MM.1S (cell line): Measurements from ENCODE around the gene SCGB3A2.

ENCODE experiments used
- DNase-seq: peaks from one replicate; pipeline ENCODE4 v3.0.0-alpha.2; 2015
- H2AFZ ChIP-seq: fragments of 300-600 bp; sonication (generic); 2 replicates; pipeline ENCODE4 v1.6.0; 2016; ENCODE audit warnings: antibody characterized with exemption, low read length
- H3F3A ChIP-seq: fragments of 300-600 bp; sonication (generic); 2 replicates; pipeline ENCODE4 v1.6.1; 2016; ENCODE audit warnings: mild to moderate bottlenecking, antibody characterized with exemption, low read length, moderate library complexity, mixed read lengths; ENCODE audit not compliant: insufficient read depth
- H3K27ac ChIP-seq: fragments of 300-600 bp; sonication (generic); 2 replicates; pipeline ENCODE4 v1.5.1; 2016; ENCODE audit warnings: mild to moderate bottlenecking, low read length
- H3K27me3 ChIP-seq: fragments of 300-600 bp; sonication (generic); replicated peaks from 2 replicates; pipeline ENCODE4 v1.6.0; 2016; ENCODE audit warnings: low read length; ENCODE audit not compliant: insufficient read depth
- H3K36me3 ChIP-seq: fragments of 300-600 bp; sonication (generic); replicated peaks from 2 replicates; pipeline ENCODE4 v1.6.1; 2016; ENCODE audit warnings: mild to moderate bottlenecking, low read length, mixed read lengths; ENCODE audit not compliant: insufficient read depth
- H3K4me1 ChIP-seq: fragments of 300-600 bp; sonication (generic); 2 replicates; pipeline ENCODE4 v1.6.1; 2016; ENCODE audit warnings: low read length, mixed read lengths
- H3K4me2 ChIP-seq: fragments of 300-600 bp; sonication (generic); 2 replicates; pipeline ENCODE4 v1.6.0; 2016; ENCODE audit warnings: low read depth, low read length
- H3K4me3 ChIP-seq: fragments of 300-600 bp; sonication (generic); 2 replicates; pipeline ENCODE4 v1.5.1; 2016; ENCODE audit warnings: low read length, mixed read lengths
- H3K79me2 ChIP-seq: fragments of 300-600 bp; sonication (generic); 2 replicates; pipeline ENCODE4 v1.6.1; 2016; ENCODE audit warnings: mixed run types, low read length, mixed read lengths
- H3K9ac ChIP-seq: fragments of 300-600 bp; sonication (generic); 2 replicates; pipeline ENCODE4 v1.6.1; 2016; ENCODE audit warnings: low read length, mixed read lengths
- H3K9me2 ChIP-seq: fragments of 300-600 bp; sonication (generic); replicated peaks from 2 replicates; pipeline ENCODE4 v1.6.1; 2016; ENCODE audit warnings: mild to moderate bottlenecking, low read length, mixed read lengths; ENCODE audit not compliant: insufficient read depth
- H3K9me3 ChIP-seq: fragments of 300-600 bp; sonication (generic); replicated peaks from 2 replicates; pipeline ENCODE4 v1.6.1; 2016; ENCODE audit warnings: mild to moderate bottlenecking, low read length, mixed read lengths; ENCODE audit not compliant: insufficient read depth
- H4K20me1 ChIP-seq: fragments of 300-600 bp; sonication (generic); 2 replicates; pipeline ENCODE4 v1.6.1; 2016; ENCODE audit warnings: mild to moderate bottlenecking, low read length, moderate library complexity, mixed read lengths; ENCODE audit not compliant: insufficient read depth
- EZH2 ChIP-seq: fragments of 300-600 bp; sonication (generic); optimal IDR thresholded peaks from 2 replicates; pipeline ENCODE3; 2017; ENCODE audit warnings: low read depth, mild to moderate bottlenecking, antibody characterized with exemption, low read length, mixed read lengths
- EZH2phosphoT487 ChIP-seq: fragments of 300-600 bp; sonication (generic); IDR thresholded peaks from 2 replicates; pipeline ENCODE4 v1.6.1; 2018; ENCODE audit warnings: antibody characterized with exemption, low read length
- TF ChIP-seq, protein P1 (sequence below): fragments of 300-600 bp; sonication (generic); IDR thresholded peaks from 2 replicates; pipeline ENCODE4 v1.5.1; 2016; ENCODE audit warnings: antibody characterized with exemption, low read length, mixed read lengths

The SCGB3A2 gene, protein sequence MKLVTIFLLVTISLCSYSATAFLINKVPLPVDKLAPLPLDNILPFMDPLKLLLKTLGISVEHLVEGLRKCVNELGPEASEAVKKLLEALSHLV

GRCh38 chr5:147878066-147878759, at the start of gene SCGB3A2:
SCGB3A2 (plus strand) TSS chr5:147878711; CDS start chr5:147878804, 93 bp downstream.
- no peaks in the 10 kb centered on the region for H3K27me3 ChIP-seq
- H3K4me1 ChIP-seq, result no peaks in the 10 kb centered on the region
- TF ChIP-seq EZH2phosphoT487 (no peak), EZH2 (no peak)
- TF ChIP-seq, protein P1, sequence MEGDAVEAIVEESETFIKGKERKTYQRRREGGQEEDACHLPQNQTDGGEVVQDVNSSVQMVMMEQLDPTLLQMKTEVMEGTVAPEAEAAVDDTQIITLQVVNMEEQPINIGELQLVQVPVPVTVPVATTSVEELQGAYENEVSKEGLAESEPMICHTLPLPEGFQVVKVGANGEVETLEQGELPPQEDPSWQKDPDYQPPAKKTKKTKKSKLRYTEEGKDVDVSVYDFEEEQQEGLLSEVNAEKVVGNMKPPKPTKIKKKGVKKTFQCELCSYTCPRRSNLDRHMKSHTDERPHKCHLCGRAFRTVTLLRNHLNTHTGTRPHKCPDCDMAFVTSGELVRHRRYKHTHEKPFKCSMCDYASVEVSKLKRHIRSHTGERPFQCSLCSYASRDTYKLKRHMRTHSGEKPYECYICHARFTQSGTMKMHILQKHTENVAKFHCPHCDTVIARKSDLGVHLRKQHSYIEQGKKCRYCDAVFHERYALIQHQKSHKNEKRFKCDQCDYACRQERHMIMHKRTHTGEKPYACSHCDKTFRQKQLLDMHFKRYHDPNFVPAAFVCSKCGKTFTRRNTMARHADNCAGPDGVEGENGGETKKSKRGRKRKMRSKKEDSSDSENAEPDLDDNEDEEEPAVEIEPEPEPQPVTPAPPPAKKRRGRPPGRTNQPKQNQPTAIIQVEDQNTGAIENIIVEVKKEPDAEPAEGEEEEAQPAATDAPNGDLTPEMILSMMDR, result no peak
- H3F3A ChIP-seq, result no peaks in the 10 kb centered on the region
- H3K9ac ChIP-seq, result no peak within 1 kb of the TSS
- no peaks in the 10 kb centered on the region for H3K9me2 ChIP-seq
- no peaks in the 10 kb centered on the region for H3K9me3 ChIP-seq
- no peak for DNase-seq
- H3K4me3 ChIP-seq, result no peak within 1 kb of the TSS
- H4K20me1 ChIP-seq, result no peaks in the 10 kb centered on the region
- no peak within 1 kb of the TSS for H3K27ac ChIP-seq
- no peak within 1 kb of the TSS for H2AFZ ChIP-seq
- H3K36me3 ChIP-seq, result no peaks in the 10 kb centered on the region
- no peak within 1 kb of the TSS for H3K4me2 ChIP-seq
- no peaks in the 10 kb centered on the region for H3K79me2 ChIP-seq

- H3K9me3 ChIP-seq, result no peaks in the 10 kb centered on the region
- no peak overlapping the region for H3K4me2 ChIP-seq
- no peaks in the 10 kb centered on the region for H3K9me2 ChIP-seq
- no peaks in the 10 kb centered on the region for H3K27me3 ChIP-seq
- no peak overlapping the region for H3K9ac ChIP-seq
- no peak overlapping the region for H3K4me3 ChIP-seq
- no peaks in the 10 kb centered on the region for H3F3A ChIP-seq
- H3K4me1 ChIP-seq, result no peaks in the 10 kb centered on the region
- TF ChIP-seq, protein P1, result no peak
- TF ChIP-seq EZH2, result no peak
- no peak for TF ChIP-seq EZH2phosphoT487
- no peak for DNase-seq
- H3K79me2 ChIP-seq, result no peaks in the 10 kb centered on the region
- H3K27ac ChIP-seq, result no peak overlapping the region
- no peaks in the 10 kb centered on the region for H4K20me1 ChIP-seq
- no peak overlapping the region for H2AFZ ChIP-seq
- H3K36me3 ChIP-seq, result no peaks in the 10 kb centered on the region
These were observed 48.5 kb upstream of the SCGB3A2 start for GRCh38 chr5:147830035-147830434.

DNA sequence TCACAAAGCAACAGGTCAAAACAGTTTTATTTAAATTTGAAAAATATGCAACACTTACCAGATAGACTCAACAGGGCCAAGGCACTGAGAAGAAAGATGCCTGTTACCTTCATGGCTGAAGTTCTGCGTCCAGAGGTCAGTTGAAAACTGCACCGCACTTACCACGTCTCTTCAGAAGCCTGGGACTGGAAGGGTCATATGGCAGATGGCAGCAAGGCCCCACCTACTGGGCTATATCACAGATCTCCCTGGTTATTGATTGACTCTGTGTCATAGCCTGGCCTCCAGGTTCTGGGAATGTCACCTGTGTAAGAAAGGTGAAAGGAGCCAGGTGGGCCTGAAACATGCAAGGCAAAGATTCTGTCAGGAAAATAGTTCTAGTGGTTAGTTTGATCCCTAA, 47.0 kb upstream of the SCGB3A2 start, which contains the start of gene SPINK1:
Gene SPINK1, minus strand, starts transcription at position 207 of the 400 bp plus-strand sequence. Its CDS starts 94 bp downstream, at position 113.
- no peaks in the 10 kb centered on the region for H3K9me2 ChIP-seq
- H3K9me3 ChIP-seq, result no peaks in the 10 kb centered on the region
- TF ChIP-seq, protein P1, result no peak
- TF ChIP-seq EZH2, result no peak
- no peak for TF ChIP-seq EZH2phosphoT487

More for the DNA sequence above, 47.0 kb upstream of the SCGB3A2 start, which contains the start of gene SPINK1:
- H3F3A ChIP-seq, result no peaks in the 10 kb centered on the region
- H3K4me1 ChIP-seq, result no peaks in the 10 kb centered on the region
- H4K20me1 ChIP-seq, result no peaks in the 10 kb centered on the region
- H3K79me2 ChIP-seq, result no peaks in the 10 kb centered on the region
- no peak within 1 kb of the TSS for H3K4me3 ChIP-seq
- H3K9ac ChIP-seq, result no peak within 1 kb of the TSS
- H3K36me3 ChIP-seq, result no peaks in the 10 kb centered on the region
- H3K4me2 ChIP-seq, result no peak within 1 kb of the TSS
- H3K27me3 ChIP-seq, result no peaks in the 10 kb centered on the region
- no peak for DNase-seq
- no peak within 1 kb of the TSS for H3K27ac ChIP-seq
- no peak within 1 kb of the TSS for H2AFZ ChIP-seq
